Coronary artery (tissue), 2 donors: ENCODE data around the gene CYP24A1.
"Not testable (repeated sequence)": the region's sequence is repeated elsewhere in the genome, so short reads cannot be mapped to it uniquely, and the experiment has no call there.

Source experiments
- DNase-seq: peaks from one replicate; pipeline ENCODE4 v3.0.0-alpha.2; 2017; ENCODE audit warnings: low spot score
- H3K27ac ChIP-seq, 2 donors: fragments of 200-600 bp; sonication (generic); one replicate each; pipeline ENCODE4 v1.5.1; 2016 to 2019
- H3K4me3 ChIP-seq: fragments of 200-600 bp; sonication (generic); 2 replicates; pipeline ENCODE4 v1.5.1; 2016; ENCODE audit warnings: mild to moderate bottlenecking, moderate library complexity
- CTCF ChIP-seq: fragments of 200-600 bp; sonication (generic); IDR thresholded peaks from one replicate; pipeline ENCODE4 v1.5.1; 2019; ENCODE audit warnings: antibody characterized with exemption

Gene CYP24A1

GRCh38 chr20:54133434-54134427 lies 40.1 kb downstream of the CYP24A1 start:
- no peak for TF ChIP-seq CTCF
- no peak for DNase-seq
- H3K4me3 ChIP-seq: no peak overlapping the region
- H3K27ac ChIP-seq: peak overlapping the region in 1 of 2 donors; percentile 59

DNA sequence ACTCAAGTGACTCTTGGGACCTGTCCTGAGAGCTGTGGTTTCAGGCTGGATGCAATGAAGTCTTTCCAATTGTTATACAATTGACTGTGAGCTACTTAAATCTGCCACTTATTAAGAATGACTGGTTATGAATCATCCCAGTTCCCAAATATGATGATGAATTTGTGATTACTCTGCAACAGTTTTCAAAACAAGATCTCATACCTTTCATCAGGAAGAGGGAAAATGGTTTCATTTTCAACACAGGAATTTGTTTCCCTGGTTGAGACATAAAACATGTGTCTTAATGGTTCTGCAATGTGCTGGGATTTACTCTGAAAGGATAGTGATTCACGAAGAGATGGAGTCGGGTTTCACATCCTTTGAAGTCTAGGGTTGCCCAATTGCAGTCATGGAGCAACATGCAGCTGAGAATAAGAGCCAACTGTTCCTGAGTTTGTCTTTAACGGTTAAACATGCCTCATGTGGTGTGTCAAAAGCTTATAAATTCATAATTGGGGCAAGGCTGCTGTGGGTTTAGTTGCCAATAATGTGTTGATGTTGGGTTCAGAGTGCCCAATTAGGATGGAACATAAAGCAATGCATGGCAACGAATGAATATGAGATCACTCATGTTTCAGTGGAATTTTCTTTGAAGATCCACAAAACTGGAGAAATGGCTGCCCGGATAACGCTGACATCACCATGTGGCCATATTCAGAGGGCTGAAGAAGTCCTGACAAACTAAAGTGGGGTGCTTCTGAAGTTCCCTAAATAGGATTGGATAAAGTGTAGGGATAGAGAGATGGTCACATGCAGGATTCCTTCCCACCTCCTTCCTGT lies 41.0 kb downstream of the CYP24A1 start:
- Histone ChIP-seq H3K27ac (peak overlapping the region in 1 of 2 donors; percentile 59), H3K4me3 (peak overlapping the region; percentile 14)
- TF ChIP-seq CTCF: no peak
- DNase-seq: no peak

DNA sequence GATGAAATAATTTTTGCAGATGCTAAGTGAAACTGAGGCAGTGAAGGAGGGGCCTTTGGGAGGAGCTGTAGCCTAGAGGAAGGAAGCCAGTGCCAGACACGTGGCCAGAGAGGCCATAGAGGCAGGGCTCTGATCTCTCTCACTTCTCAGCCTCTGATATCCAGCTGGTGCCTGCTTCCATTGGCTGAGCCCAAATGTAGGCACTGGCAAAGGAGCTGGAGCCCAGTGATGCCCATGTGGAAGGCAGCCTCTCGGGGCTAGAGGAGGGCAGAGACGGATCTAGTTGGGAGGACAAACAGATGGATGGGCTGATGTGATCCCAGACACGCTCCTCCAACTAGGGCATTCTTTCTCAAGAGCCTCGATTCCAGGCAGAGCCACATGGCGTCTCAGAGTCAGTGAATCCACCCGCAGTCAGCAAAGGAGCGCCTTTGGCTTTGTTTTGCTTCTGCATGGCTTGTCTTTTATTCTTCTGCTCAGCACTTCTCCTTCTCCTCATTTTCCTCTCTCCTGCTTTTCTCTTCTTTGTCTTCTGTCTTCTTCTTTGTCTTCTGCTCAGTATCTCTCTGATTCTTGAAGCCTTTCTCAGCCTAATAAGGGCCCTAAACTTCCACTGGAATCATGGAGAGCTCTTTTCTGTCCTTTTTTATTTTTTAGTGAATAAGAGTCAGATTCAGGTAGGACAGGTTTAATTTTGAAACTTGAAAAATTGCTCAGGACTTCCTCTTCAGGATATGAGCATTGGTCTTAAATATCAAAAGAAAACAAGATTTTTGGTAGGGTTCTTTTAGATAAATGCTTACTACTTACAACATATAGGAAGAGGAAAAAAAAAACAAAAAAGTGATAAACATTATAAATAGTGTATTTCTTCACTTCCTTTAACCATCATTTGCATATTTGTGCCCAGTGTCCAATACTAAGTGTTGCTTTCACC lies 41.8 kb downstream of the CYP24A1 start:
- no peak for DNase-seq

GRCh38 chr20:54131125-54131524 lies 42.7 kb downstream of the CYP24A1 start:
- DNase-seq, H3K4me3 ChIP-seq, H3K27ac ChIP-seq: not testable (repeated sequence)

More for the DNA sequence above, 41.8 kb downstream of the CYP24A1 start:
- TF ChIP-seq CTCF: no peak
- no peak overlapping the region for H3K4me3 ChIP-seq
- H3K27ac ChIP-seq: peak overlapping the region in 1 of 2 donors; percentile 16

- Histone ChIP-seq H3K27ac (no peak overlapping the region), H3K4me3 (no peak overlapping the region)
- no peak for TF ChIP-seq CTCF
- no peak for DNase-seq
Observed at GRCh38 chr20:54129350-54129749, 44.4 kb downstream of the CYP24A1 start.

GRCh38 chr20:54127855-54128574 lies 45.8 kb downstream of the CYP24A1 start:
- Histone ChIP-seq H3K27ac (no peak overlapping the region), H3K4me3 (no peak overlapping the region)
- no peak for TF ChIP-seq CTCF
- DNase-seq: no peak
